H1 (cell line): ENCODE measurements around the gene KCNQ1. TPM values are rescaled to one million over a fixed set of nuclear protein-coding genes. Genes with fewer than 3 reads are reported as not detected.

Experiments
- CEBPB ChIP-seq: IDR thresholded peaks from 2 replicates; pipeline ENCODE4 v1.6.1; 2012; ENCODE audit warnings: low read depth, low read length
- SRF ChIP-seq: IDR thresholded peaks from 2 replicates; pipeline ENCODE4 v1.6.1; 2011; ENCODE audit warnings: mild to moderate bottlenecking, low read depth, low read length, moderate library complexity
- polyA plus RNA-seq, 7 experiments: library from polyadenylated mRNA; depleted of rRNA in 3 of 7; stranded (reverse) in 5 of 7; unstranded in 2 of 7; fragments of >200 nt in 5 of 7; fragments of 200-250 nt in 2 of 7; gene quantifications; 1 replicate in 5 of 7; 2 replicates in 1 of 7; 4 replicates in 1 of 7; pipeline versions ENCODE4 v1.2.1 to v1.2.3, GENCODE V29; 2011 to 2013; ENCODE audit warnings: missing spikeins in 2 of 7, mixed read lengths in 2 of 7
- total RNA-seq: library from RNA; stranded (reverse); fragmentation: NEBNext Ultra II Directional; extraction: Animal tissue kit (Norgen Biotek cat#: 25700); gene quantifications from 2 replicates; pipeline ENCODE4 v1.2.1, GENCODE V29; 2021

Gene KCNQ1
- total and polyA plus RNA-seq, 2 of the 8 experiments (the other 6 are each of a cell fraction or from before 2014, with no cell fraction given): 1.9 to 2.0 TPM

DNA sequence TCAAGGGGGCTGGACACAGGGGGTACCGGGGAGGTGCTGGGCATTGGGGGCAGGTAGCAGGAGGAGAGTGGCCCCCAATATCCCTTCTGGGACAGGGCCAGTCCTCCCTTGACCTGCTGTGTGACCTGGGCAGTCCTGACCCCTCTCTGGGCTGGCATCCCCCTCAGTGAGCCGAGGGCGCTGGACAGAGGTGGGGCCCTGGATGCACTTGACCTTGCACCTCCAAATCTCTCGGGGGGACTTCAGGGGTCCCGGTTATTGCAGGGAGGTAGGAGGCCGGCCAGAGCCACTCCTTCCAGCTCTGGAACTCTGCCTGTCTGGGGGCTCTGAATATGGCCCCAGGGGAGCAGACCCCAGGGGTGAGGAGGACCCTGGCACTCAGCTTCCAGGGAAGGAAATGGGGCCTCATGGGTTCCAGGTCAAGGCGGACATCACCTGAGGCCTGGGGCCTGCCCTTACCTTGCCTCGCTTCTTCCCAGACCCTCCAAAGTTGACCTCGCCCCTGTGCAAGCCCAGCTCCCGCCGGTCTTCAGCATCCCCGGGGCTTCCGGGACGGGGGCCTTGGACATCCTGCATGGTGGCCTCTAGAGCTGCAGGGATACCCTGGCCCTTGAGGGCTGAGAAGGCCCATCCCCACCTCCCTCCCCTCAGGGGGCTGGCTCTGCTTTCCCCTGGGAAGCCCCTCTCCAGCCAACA lies 22.2 kb upstream of the KCNQ1 start (continued):
- TF ChIP-seq SRF (no peak), CEBPB (no peak)
